T follicular helper cell (primary cell): ENCODE results near the gene SEPTIN12.
"Not testable (repeated sequence)": the region's sequence is repeated elsewhere in the genome, so short reads cannot be mapped to it uniquely, and the experiment has no call there.

Experiments used
- DNase-seq: peaks from one replicate; pipeline ENCODE4 v3.0.0-alpha.2; 2020; ENCODE audit warnings: low read depth

Gene SEPTIN12

GRCh38 chr16:4752351-4753100 is 35.6 kb downstream of the SEPTIN12 start:
- DNase-seq, result no peak

DNA sequence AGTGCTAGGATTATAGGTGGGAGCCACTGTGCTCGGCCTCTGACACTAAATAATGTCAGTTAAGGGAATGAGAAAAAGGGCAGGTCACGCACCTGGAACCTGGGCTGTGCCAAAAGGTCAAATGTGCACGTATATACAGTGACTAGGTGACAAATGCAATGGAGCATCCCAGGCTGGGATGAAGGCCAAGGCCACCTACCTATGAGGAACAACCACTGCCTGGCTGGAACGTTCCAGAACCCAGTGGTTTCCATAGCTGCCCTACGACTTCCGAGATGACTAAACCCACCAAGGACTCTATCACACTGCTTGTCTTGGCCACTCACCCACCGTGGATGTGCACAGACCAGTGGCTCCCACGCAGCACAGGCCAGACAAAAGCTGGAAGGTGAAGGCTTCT is 37.2 kb downstream of the SEPTIN12 start:
- no peak for DNase-seq

DNA sequence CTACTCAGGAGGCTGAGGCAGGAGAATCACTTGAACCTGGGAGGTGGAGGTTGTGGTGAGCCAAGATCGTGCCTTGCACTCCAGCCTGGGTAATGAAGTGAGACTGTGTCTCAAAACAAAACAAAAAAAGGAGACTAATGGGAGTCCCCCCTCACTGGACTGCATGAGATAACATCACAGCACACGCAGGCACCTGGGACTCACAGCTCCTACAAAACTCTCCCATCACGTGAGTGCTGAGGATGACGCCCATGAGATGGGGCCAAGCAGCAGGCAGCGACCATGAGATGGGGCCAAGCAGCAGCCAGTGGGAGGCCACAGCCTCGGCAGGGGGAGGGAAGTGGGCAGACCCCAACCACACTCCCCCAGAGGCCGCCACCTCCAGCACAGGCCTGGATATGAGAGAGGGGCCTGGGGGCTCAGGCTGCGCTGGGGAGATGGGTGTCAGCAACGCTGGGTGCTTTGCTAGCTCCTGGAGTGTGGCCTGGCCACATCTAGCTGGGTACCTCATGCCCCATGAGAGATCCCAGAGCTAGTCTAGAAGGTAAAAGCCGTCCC is 38.4 kb downstream of the SEPTIN12 start:
- no peak for DNase-seq

DNA sequence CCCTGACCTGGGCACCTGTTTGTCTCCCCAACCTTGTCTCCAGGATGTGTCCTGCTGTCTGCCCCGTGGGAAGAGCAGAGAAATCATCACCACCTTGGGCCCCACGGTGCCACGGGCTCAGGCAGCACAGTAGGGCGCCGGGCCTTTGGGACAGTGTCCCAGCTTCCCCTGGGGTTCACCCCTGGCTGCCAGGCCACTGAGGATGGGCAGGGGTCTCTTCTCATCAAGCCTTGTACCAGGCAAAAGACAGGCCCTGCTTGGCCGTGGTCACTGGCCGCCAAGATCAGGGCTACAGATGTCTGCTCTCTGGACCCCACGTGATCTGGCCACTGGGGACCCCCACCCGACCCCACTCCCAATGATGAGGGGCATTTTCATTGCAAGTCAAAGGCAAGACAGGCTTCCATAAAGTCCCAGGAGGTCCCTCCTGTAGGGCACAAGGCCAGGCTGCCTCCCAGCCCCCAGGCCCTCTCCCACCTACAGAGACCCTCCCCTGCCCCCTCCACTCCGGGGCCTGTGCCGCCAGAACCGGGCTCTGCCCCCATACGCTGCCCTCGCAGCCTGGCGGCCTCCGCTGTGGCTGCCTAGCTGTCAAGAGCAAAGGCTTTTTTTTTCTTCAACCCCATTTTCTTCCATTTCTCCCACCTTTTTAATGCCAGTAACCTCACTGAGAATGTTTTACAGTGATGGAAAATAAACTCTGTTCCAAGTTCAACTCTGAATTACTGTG is 39.3 kb downstream of the SEPTIN12 start:
- no peak for DNase-seq

- no peak for DNase-seq
Measured at GRCh38 chr16:4747906-4748681, 40.1 kb downstream of the SEPTIN12 start.

GRCh38 chr16:4746991-4747574 is 41.1 kb downstream of the SEPTIN12 start:
- DNase-seq, result no peak

DNA sequence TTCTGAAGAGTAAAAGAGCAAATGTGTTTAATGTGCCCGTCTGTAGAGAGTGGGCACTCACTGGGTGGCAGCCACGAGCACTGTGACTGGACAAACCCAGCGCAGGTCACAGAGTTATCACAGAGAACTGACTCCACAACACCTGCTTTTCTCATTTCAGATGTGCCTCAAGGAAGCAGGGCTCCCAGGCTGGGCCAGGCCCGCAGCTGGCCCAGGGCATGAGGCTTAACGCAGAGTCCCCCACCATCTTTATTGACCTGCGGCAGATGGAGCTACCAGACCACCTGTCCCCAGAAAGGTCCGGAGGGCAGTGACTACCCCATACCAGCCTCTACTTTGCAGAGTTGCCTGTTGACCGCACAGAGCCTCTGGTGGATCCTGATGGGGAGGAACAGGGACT is 41.9 kb downstream of the SEPTIN12 start:
- no peak for DNase-seq

DNA sequence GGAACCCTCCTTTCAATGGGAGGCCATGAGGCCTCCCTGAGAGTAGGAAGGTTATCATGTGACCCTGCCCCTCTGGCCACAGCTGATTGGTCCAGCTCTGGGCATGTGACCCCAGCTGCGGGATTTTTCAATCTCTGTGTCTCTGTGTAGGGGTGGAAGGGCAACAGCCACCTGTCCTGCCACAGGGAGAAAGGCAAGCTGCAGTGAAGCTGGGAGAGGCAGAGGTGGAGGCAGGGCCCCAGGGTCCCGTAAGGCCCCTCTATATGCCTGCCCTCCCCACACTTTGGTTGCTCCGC is 42.9 kb downstream of the SEPTIN12 start:
- DNase-seq, result no peak

- no peak for DNase-seq
Measured at GRCh38 chr16:4744555-4745273, 43.4 kb downstream of the SEPTIN12 start.

- DNase-seq, result no peak
Measured at GRCh38 chr16:4743226-4743878, 44.8 kb downstream of the SEPTIN12 start.

DNA sequence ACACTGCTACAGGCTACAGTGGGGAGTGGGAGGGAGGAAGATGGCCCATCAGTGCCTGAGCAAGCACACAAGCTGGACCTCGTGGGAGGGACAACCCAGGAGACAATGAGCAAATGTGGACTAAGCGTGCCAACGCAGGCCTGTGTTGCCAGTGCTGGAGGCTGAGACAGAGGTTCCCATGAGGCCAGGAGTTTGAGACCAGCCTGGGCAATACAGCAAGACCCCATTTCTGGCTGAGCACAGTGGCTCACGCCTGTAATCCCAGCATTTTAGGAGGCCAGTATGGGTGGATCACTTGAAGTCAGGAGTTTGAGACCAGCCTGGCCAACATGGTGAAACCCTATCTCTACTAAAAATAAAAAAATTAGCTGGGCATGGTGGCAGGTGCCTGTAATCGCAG is 49.8 kb downstream of the SEPTIN12 start:
- DNase-seq, result not testable (repeated sequence)

DNA sequence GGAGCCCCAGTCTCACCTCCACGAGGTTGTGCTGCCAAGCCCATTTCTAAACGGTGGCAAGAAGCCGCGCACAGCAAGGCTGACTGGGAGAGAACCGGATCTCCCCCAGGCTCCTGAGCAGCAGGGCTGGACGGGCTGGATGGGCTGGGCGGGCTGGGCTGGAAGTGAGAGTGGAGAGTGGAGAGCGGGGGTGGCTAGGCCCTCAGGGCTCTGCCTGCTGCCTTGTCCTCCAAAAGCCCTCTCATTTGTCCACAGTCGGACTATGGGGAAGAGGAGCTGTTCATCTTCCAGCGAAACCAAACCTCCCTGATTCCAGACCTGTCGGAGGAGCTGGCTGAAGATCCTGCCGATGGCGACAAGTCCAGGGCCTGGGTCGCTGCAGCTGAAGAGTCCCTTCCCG is 50.6 kb downstream of the SEPTIN12 start:
- no peak for DNase-seq

- no peak for DNase-seq
Measured at GRCh38 chr16:4736546-4736945, 51.6 kb downstream of the SEPTIN12 start.

GRCh38 chr16:4734730-4735535 is 53.2 kb downstream of the SEPTIN12 start:
- DNase-seq, result peak; percentile 93

GRCh38 chr16:4734063-4734729 is 53.9 kb downstream of the SEPTIN12 start, which contains the start of the genes ANKS3 and DNAAF8:
ANKS3 (minus strand) TSS chr16:4734271; CDS start chr16:4730149, 4,122 bp downstream.
DNAAF8 (plus strand) TSS chr16:4734537; CDS start chr16:4736515, 1,978 bp downstream.
- peak; percentile 69 for DNase-seq

DNA sequence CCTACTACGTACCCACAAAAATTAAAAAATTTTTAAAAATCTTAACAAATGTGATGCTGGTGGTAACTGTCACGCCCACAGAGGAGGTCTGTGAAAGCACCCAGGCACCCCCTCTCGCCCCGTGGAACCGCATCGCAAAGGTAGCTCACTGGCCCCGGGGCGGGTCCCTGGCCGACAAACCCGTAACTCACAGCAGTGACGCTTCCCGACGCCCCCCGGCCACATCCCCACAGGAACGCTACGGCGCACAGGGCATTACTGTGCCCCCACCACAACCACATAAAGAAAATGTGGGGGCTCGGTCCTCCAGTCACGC is 54.4 kb downstream of the SEPTIN12 start:
- DNase-seq, result peak; percentile 3

DNA sequence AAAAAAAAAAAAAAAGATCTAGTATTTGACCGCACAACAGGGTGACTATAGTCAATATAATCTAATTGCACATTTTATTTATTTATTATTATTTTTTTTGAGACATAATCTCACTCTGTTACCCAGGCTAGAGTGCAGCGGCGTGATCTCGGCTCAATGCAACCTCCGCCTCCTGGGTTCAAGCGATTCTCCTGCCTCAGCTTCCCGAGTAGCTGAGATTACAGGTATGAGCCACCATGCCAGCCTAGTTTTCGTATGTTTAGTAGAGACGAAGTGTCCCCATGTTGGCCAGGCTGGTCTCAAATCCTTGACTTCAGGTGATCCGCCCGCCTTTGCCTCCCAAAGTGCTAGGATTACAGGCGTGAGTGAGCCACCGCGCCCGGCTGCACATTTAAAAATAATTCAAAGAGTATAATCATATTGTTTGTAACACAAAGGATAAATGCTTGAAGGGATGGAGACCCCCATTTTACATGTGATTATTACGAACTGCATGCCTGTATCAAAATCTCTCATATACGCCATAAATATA is 54.9 kb downstream of the SEPTIN12 start:
- no peak for DNase-seq

DNA sequence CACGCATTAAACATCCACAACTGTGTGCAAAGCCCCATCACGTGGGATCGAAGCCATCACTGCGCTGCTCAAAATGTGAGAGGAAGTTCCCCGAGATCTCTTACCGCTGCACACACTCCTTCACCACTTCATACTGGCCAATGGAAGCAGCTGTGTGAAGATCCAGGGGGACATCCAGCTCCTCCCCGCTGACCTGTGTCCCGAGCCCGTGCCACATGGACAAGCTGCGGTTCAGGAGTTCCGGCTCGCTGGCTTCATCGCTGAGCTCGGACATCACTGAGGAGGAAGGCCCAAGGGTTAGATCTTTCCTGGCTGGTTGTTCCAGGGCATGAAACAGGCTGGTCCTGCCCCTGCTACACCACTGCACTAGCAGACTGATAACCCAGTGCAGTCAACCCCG is 58.3 kb downstream of the SEPTIN12 start:
- DNase-seq, result no peak

- no peak for DNase-seq
Measured at GRCh38 chr16:4728676-4729075, 59.5 kb downstream of the SEPTIN12 start.
